Activated CD4-positive, alpha-beta T cell treated with anti-CD3 and anti-CD28 coated beads, Interleukin-2, amount 50 U/mL, for 24 hours (primary cell): Measurements from ENCODE around the gene TMEM214.

Experiments
- DNase-seq, 2 donors: peaks; one replicate each; pipeline ENCODE4 v3.0.0-alpha.2; 2020; ENCODE audit warnings: low read depth in 1 of 2, low spot score in 1 of 2

The TMEM214 gene

DNA sequence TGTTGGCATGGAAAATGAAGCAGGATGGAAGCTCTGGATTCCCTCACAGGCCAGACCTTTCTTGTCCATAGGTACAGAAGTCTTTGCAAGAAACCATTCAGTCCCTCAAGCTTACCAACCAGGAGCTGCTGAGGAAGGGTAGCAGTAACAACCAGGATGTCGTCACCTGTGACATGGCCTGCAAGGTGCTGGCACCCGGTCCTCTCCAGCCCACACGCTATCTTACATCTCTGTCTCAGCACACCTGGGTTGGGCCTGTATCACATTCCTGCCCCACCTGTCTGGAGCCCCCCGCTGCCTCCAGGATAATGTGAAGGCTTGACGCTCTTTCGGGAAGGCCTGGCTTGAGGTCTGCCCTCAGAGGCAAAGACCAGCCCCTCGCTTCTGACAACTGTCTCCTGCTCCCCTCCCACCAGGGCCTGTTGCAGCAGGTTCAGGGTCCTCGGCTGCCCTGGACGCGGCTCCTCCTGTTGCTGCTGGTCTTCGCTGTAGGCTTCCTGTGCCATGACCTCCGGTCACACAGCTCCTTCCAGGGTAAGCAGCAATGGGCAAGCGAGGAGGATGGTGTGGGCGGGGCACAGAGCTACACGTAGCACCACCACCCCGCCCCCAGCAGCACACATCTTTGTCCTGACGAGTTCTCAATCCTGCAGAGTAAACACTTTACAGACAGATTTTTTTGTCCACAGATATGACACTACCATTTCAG, 6.0 kb downstream of the TMEM214 start:
- DNase-seq = no peak

DNA sequence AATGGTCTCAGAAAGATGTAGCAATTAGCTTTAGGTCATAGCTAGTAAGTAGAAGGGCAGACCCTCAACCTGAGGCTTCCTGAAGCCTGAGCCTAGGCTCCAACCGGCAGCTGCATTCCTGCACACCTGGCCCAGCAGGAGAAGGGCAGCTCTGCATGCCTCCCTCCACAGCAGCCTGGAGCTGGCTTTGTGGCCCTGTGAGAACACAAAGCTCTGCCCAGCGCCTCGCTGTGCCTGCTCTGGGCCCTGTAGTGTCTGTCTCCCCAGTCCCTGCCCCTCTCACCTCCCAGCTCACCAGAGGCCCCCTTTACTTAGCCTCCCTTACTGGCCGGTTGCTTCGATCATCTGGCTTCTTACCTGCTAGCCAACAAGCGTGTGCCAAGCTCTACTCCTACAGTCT, 6.7 kb downstream of the TMEM214 start:
- no peak for DNase-seq

DNA sequence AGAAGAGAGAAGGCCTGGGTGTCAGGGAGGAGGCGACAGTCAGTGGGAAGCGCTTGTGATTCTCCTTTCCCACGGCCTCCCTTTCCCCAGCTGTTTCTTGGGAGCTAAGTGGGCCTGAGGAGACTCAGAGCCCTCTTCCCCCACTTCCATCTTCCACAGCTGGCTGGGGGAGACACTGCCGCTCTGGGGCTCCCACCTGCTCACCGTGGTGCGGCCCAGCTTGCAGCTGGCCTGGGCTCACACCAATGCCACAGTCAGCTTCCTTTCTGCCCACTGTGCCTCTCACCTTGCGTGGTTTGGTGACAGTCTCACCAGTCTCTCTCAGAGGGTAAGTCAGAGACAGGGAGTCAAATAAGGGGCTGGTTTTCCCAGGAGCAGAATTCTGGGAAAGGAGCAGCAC, 7.1 kb downstream of the TMEM214 start:
- no peak for DNase-seq

DNA sequence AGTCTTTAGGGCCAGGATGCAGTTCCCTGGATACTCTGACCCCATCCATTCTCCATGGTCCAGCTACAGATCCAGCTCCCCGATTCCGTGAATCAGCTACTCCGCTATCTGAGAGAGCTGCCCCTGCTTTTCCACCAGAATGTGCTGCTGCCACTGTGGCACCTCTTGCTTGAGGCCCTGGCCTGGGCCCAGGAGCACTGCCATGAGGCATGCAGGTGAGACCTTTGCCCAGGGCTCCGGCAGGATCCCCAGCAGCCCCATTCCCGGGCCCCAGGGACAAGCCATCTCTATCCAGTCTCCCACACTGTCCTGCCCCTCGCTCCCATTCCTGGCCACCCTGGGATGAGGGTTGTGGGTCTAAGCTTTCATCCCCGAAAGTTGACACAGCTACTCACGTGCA, 7.5 kb downstream of the TMEM214 start:
- no peak for DNase-seq

DNA sequence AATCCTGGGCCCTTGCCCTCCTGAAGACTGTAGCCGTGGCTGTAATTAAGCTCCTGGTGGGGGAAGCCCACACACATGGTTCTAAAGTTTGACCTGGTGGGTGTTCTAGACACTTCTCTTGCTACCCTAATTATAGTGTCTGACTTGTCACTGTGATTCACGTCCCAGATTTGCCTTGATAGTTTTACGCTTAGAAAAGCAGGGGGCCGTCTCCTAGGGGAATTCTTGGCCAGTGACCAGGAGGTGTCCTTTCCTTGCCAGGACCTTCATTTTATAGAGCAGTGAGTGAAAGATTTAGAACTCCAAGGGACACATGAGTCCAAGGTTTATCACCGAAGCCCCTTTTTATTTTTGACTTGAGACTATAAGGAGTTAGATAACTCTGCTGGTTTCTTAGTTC, 9.0 kb downstream of the TMEM214 start:
- no peak for DNase-seq

DNA sequence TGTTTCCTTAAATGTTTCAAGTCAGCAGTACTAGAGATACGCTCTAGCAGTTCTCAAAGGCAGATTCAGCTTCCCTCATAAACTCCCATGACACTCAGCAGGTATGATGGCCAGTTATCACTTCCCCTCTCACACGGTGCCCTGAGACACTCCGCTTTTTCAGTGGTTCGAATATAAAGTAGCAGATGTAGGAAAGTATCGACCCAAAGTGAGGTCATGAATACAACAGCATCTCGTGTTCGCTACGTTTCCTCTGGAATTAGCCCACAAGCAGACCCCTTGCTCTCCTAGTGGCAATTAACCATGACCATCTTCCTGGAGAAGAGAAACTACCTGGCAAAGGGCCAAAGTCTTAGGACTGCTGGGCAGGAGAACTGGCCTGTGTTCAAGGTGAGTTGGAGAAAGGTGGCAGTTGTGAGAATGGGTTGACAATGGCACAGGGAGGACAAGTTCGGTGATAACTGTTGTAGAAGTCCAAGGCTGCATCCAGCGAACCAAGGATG, 9.4 kb downstream of the TMEM214 start:
- no peak for DNase-seq

DNA sequence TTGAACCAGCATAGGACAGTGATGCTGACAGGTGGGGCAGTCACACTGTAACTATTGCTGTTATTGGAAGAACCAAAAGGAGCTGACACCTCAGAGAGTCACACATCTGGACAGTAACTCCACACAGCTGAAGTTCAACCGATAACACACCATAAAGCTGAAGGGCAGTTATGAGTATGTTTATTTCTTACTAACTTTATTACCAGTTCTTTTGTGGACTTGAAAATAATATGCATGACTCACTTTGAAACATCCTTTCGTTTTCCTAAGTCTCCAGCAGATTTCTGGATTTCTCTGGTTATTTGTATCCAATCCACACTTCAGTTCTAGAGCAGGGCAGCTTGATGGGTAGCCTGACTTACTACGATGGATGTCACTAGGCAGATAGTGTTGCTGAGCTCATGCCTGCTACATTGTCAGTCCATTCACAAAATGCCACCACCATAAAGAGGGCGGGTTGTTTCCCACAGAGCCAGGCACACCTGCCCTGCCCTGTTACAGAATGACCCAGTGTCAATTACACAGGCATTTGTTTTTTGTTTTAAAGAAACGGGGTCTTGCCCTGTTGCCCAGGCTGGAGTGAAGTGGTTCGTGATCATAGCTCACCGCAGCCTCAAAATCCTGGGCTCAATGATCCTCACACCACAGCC, 10.3 kb downstream of the TMEM214 start:
- DNase-seq = no peak

DNA sequence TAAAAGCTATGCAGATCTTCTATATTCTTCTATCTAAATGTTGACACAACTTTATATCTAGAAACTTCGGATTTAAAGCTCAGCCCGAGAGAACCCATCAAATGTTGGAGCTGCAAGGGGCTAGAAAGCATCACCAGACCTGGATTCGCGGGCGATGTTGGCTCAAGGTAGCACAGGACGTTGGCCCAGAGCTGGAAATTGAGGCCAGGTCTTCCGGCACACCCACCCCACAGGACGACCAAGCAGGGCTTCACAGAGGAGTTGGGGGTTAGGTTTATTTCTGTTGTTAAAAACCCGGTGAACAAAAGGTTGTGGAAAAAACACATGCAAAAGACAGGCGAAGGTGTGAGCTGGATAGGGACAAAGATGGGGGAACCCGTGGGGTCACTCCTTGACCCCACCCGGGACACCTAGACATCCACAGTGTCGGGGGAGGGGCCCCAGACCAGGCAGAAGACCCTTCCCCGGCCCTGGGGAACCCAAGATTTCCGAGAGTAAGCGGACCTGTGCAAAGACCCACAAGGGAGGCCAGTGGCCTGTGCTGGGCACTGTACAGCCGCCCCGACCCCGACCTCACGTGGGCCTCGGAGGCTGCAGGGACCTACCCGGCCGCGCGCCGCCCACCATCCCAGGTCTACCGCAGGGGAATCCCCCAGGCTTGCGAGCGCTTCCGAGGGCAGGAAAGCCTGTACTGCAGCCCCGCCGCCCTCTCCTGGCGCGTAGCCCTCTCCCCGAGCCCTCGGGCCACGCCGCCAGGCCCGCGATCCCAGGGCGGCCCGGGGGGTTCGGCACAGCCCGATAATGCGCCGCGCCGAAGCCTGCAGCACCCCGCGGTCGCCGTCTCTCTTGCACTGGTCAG, 16.9 kb downstream of the TMEM214 start:
- peak; percentile 30 to 62 for DNase-seq

DNA sequence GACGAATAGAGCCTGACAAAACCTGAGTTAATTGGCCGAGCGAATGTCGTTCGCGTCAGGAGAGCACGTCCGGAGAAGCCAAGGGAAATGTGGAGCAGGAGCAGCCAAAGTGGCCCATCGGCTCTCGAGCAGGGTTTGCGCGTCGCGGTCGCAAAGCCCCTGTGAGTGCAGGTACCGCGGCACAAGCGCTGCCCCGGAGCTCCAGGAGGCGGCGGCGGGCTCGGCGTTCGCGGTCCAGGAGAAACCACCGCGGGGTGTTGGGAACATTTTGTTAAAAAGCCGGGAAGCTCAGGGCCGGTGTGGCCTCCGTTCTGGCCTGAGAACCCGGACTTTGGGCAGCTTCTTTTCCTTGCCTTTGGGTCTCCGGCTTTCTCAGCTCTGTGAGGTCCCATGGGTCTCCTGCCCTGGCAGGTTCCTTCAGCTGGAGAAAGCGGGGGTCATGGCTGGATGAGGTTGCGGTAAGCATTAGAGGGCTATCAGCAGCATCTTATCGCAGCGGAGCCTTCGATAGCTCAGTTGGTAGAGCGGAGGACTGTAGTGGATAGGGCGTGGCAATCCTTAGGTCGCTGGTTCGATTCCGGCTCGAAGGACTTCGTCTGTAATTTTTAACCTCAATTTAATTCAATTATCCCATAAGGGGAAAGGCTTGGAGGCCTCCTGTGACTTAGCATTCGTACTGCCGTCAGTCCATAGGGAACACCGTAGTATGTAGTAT, 17.7 kb downstream of the TMEM214 start:
- peak; percentile 90 to 98 for DNase-seq

DNA sequence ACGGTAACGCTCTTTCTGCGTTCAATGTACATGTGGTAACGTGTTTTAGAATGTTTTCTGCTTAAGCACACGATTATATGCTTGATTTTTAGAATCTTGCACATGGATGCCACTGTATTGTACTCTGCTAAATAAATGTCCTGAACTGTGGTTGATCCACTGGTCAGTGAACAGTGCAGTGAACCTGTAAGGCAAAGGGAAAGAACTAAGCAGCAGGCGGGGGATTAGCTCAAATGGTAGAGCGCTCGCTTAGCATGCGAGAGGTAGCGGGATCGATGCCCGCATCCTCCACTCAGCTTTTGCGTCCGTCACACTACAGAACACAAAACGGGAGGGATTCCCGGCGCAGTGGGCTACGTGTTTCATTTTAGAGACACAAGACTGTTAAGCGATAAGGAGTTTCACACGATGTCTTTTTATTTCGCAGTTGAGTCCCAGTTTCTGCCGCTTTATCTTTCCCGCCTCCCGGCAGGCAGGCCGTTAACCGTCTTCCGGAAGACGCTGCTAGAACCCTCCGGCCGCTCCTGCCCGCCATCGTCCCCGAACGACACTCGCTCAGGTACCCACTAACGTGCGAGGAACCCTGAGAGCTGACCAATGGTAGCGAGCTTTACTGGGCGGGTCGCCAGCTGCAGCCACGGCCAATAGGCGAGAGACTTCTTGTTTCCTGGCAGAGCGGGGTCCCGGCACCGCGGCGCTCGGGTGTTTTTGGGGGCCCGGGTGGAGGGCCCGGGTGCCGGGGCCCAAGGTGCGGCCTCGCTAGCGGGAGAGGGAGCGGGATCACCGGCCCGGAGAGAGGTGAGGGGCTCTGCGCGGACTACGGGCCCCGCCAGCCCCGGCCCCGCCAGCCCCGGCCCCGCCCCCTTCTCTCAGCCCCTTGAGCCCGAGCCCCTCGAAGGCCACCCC, 18.5 kb downstream of the TMEM214 start, which contains the start of gene AGBL5:
AGBL5 (plus strand) TSS at position 673 of the 906 bp plus-strand sequence. CDS start 1,291 bp downstream, outside the sequence.
- peak; percentile 94 to 95 for DNase-seq

DNA sequence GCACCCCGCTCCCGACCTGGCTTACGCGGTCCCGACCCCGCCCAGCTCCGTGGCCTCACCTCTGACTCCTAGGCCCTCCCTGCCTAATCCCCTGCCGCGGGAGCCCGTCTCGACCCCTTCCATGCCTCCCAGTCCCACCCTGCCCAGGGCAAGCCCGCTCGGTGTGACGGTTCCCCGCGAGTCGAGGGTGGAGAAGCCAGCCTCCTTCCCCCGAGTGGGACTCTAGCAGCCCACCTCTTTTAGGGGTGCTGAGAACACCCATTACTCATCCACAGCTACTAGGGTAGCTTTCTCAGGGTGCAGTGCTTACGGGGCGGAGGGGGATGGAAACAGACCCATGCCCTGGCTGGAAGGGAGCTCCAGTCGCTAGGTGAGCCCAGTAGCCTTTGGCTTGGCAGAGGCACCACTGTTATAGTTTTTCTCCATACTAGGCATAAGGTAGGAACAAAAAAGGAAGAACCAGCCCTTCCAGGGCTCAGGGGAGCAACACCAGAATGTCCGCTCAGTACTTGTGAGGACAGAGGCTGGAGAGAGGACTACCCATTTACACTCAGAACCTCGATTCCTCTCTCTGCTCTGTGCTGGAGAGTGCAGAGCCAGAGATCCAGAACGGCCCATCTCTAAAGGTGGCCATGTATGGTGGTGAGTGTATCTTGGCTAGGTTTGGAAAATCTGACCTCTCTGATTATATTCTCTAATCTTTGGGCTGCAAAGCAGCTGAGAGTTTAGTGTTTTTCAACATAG, 19.3 kb downstream of the TMEM214 start:
- DNase-seq = no peak

DNA sequence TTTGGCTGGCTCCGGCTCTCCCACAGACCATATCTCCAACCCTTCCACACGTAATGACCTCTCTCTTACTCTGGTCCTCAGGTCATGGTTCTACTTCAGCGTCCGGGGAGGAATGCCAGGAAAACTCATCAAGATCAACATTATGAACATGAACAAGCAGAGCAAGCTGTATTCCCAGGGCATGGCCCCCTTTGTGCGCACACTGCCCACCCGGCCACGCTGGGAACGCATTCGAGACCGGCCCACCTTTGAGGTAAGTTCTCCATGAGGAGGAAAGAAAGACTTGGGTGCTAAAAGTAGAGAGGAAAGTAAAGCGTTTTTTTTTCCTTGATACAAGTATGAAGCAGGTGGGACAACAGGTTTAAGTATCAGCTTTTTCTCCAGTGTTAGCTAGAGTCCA, 20.6 kb downstream of the TMEM214 start:
- no peak for DNase-seq

DNA sequence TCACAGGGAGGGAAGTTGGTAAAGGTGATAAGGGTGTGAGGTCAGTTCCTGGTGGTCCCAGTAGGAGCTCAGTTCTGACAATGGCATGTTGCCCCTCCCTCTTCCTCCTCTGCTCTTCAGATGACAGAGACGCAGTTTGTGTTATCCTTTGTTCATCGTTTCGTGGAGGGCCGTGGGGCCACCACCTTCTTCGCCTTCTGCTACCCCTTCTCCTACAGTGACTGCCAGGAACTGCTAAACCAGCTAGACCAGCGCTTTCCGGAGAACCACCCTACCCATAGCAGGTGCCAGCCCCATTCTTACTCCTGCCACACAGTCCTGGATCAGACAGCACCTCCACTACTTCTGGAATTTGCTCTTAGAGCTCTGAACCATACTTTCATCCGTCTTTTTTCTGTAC, 21.0 kb downstream of the TMEM214 start:
- no peak for DNase-seq

DNA sequence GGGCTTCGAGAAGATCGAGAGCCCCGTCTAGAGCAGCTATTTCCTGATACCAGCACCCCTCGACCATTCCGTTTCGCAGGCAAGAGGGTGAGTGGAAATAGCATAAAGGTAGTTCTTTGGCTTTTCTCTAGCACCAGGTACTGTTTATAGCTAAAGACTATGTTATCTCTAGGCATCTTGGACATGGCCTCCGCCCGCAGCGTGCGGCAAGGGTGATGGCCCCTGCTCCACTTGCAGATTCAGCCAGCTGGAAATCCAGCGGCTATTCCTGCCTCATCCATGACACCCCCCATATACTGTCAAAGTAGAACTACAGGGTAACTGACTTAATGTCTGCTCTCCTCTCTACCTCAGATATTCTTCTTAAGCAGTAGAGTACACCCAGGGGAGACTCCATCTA, 22.0 kb downstream of the TMEM214 start:
- DNase-seq = no peak

DNA sequence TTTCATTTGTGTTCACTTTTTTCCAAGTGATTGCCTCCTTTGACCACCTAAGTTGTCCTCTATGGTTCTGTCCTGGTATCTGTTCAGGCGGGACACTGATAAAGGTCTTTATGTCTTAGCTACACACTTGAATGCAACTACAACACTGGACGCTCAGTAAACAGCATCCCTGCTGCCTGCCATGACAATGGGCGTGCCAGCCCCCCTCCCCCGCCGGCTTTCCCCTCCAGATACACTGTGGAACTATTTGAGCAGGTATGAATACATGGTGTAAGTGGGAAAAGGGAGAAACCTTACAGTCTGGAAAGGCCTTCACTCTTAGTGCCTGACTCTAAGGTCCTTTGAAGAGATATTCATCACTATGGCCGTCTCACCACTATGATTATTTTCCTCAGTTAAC, 24.4 kb downstream of the TMEM214 start:
- no peak for DNase-seq

DNA sequence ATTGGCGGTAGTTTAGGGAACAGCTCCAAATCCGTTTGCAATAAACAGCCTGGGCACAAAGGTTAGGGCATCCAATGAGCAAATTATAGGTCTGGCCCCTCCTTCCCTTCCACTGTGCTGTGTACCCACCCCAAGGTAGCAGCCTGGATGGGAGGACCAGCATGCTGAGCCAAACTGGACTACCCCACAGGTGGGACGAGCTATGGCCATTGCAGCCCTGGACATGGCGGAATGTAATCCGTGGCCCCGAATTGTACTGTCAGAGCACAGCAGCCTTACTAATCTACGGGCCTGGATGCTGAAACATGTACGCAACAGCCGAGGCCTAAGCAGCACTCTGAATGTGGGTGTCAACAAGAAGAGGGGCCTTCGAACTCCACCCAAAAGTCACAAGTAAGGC, 25.4 kb downstream of the TMEM214 start:
- no peak for DNase-seq

DNA sequence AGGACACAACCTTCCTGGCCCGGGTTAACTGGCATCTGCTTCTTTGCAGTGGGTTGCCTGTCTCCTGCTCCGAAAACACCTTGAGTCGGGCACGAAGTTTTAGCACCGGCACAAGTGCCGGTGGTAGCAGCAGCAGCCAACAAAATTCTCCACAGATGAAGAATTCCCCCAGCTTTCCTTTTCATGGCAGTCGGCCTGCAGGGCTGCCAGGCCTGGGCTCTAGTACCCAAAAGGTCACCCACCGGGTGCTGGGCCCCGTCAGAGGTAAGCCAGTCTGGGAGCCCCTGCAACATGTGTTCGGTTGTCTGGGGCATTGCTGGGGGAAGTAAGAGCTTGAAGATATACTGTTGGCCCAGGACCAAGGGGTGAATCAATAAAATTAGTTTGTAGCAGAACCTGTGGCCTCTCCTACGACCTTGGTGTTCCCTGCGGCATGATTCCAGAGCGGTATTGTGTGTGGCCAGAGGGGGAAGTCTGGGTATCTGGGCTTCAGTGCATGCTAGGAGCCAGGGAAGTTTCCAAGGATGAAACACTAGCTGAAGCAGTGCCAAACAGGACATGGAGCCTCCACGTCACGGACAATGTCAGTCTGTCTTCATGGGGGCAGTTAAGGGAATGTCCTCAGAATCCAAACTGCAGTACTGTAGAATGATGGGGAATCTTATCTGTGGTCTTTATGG, 26.5 kb downstream of the TMEM214 start:
- no peak for DNase-seq

DNA sequence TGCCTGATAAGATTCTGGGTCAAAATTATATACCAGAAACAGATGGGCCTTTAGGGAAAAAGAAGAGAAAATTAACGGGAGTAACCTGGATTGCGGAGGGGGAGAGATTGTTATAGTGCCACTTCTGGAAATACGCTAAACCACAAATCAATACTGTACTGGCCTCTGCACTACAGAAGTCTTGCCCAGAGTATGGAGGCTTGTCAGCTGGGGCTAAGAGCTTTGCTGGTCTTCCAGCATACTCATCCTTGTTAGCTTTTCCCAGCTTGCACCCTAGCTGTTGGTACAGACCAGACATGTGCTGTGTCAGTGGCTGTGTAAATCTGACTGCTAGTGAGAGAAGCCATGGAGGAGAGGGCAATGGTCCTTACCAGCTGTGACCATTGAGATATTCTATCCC, 27.6 kb downstream of the TMEM214 start:
- DNase-seq = no peak

DNA sequence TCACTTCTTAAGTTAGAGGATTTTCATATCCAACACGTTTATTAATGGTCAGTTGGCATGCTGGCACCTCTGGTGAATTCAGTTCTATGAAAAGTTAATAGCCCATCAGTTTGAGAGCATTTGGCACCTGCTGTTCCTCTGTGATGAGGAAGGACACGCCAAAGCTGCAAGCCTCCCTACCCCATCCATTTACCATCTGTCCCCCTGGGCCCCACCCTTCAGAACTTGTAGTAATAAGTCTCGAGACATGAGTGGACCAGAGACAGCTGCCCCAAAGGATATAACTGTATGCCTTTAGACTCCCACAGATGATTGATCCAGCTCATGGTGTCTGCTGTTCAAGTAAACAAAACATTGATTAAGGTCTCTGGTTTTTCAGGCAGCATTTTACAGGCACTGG, 32.4 kb downstream of the TMEM214 start:
- DNase-seq = no peak
